Choroid plexus epithelial cell (primary cell): ENCODE measurements around the gene FGD2.

Experiments
- DNase-seq: peaks from one replicate; pipeline ENCODE4 v3.0.0-alpha.2; 2010; ENCODE audit warnings: low read depth
- H3K4me3 ChIP-seq: 2 replicates; pipeline ENCODE4 v1.5.1; 2011; ENCODE audit warnings: low read depth, mild to moderate bottlenecking, control low read depth, low read length, moderate library complexity
- CTCF ChIP-seq: conservative IDR thresholded peaks from 2 replicates; pipeline ENCODE4 v1.5.1; 2011; ENCODE audit warnings: low read depth, mild to moderate bottlenecking, control low read depth, inconsistent platforms, low read length, moderate library complexity

Gene FGD2

GRCh38 chr6:36967301-36967700, 38.2 kb upstream of the FGD2 start:
- no peak for TF ChIP-seq CTCF
- DNase-seq: no peak
- H3K4me3 ChIP-seq: no peak overlapping the region

- H3K4me3 ChIP-seq: no peak overlapping the region
- DNase-seq: no peak
- no peak for TF ChIP-seq CTCF
Observed at GRCh38 chr6:36967757-36968156, 37.7 kb upstream of the FGD2 start.

- no peak overlapping the region for H3K4me3 ChIP-seq
- no peak for TF ChIP-seq CTCF
Observed at GRCh38 chr6:36968266-36968977, 37.0 kb upstream of the FGD2 start.

GRCh38 chr6:36969240-36969691, 36.2 kb upstream of the FGD2 start:
- TF ChIP-seq CTCF: no peak
- DNase-seq: no peak

More at GRCh38 chr6:36968266-36968977, 37.0 kb upstream of the FGD2 start:
- DNase-seq: peak; percentile 31

GRCh38 chr6:36969988-36970891, 35.2 kb upstream of the FGD2 start:
- TF ChIP-seq CTCF: no peak
- DNase-seq: no peak
- H3K4me3 ChIP-seq: no peak overlapping the region

More at GRCh38 chr6:36969240-36969691, 36.2 kb upstream of the FGD2 start:
- H3K4me3 ChIP-seq: no peak overlapping the region

GRCh38 chr6:36970892-36971842, 34.3 kb upstream of the FGD2 start:
- no peak overlapping the region for H3K4me3 ChIP-seq
- no peak for DNase-seq
- TF ChIP-seq CTCF: no peak
